ENCODE measurements around the gene AGAP1.

GRCh38 chr2:236016496-236016895 lies 522.7 kb downstream of the AGAP1 start:
- TF ChIP-seq CTCF (IDR thresholded peaks at IDR 0.05) (no peak), POLR2A (IDR thresholded peaks at IDR 0.05) (no peak), POLR2AphosphoS5 (IDR thresholded peaks at IDR 0.05) (no peak), EP300 (IDR thresholded peaks at IDR 0.05) (no peak)

Measured in sigmoid colon (tissue), 4 donors.